Measurements from ENCODE around the gene SF3A1. TPM values are rescaled to one million over a fixed set of nuclear protein-coding genes. Genes with fewer than 3 reads are reported as not detected.

The SF3A1 gene
- total and polyA plus RNA-seq, 9 of the 15 experiments (the other 6 are each of a cell fraction or from before 2014, with no cell fraction given) = 6.7 to 228 (median 13.0) TPM

DNA sequence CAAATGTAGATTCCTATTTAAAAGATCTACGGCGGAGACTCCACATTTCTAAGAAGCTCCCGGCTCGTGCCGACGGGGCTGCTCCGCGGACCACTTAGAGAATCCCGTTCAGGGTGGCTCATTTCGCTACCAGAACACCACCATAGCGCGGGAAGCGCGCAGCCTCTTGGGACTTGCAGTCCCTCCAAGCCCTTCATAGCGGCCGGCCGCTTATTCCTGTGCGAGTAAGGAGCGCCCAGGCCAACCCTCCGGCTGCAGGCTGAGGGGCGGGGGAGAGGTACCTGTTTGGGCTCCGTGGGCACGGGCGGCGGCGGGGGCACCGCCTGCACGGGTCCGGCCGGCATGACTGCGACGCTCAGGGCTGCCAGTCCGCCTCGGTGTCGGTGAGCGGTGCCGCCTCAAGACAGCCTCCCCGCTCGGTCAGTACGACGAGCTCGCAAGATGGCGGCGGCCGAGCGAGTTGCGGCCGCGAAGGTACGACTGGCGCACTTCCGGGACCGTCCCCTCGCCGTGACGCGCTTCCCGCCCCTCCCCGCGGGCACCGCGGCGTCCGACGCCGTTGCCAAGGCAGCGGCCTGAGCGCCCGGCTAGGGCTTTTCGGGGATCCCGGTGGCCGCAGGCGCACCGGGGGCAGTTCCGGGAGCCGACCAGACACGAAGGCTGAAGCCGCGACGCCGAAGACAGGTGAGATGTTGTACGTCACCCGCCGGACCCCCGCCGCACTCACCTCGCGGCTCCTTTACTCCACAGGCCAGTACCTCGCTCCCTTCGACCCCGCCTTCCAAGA lies at the start of gene SF3A1, which contains the start of gene CCDC157 (continued):
- TF ChIP-seq ZFP36 (IDR thresholded peaks at IDR 0.05; ENCODE audit: low read depth, low read length, partially characterized antibody) (no peak), SP1 (CRISPR knock-in tag; IDR thresholded peaks at IDR 0.05) (no peak), ZNF121 (CRISPR knock-in tag; conservative IDR thresholded peaks at IDR 0.05) (no peak), MEF2A (IDR thresholded peaks at IDR 0.05; ENCODE audit: control insufficient read depth, low read depth, low read length) (no peak), FOSL1 (tag; conservative IDR thresholded peaks at IDR 0.05) (peak; percentile 30; the same call in 1 of the 2 replicates), SRSF1 (IDR thresholded peaks at IDR 0.05; ENCODE audit: low read depth, low read length) (no peak), ETV1 (tag; conservative IDR thresholded peaks at IDR 0.05; ENCODE audit: low read depth) (no peak), PCBP2 (IDR thresholded peaks at IDR 0.05; ENCODE audit: low read depth, low read length, poor library complexity, severe bottlenecking) (no peak), RNF2 (IDR thresholded peaks at IDR 0.05) (no peak), ZNF75A (CRISPR knock-in tag; IDR thresholded peaks at IDR 0.05) (no peak), NUFIP1 (IDR thresholded peaks at IDR 0.05; ENCODE audit: partially characterized antibody) (no peak), CXXC5 (CRISPR knock-in tag; IDR thresholded peaks at IDR 0.05) (peak; percentile 89), MXD1 (CRISPR knock-in tag; IDR thresholded peaks at IDR 0.05; ENCODE audit: borderline replicate concordance, poor library complexity, severe bottlenecking) (no peak), ESRRA (IDR thresholded peaks at IDR 0.05; ENCODE audit: borderline replicate concordance, low read depth) (0 out of 2 replicates have a peak, but pooled peaks have one; percentile 32), ZNF224 (CRISPR knock-in tag; IDR thresholded peaks at IDR 0.05) (no peak), NCOA1 (IDR thresholded peaks at IDR 0.05; ENCODE audit: low read depth) (no peak; the same call in 1 of the 2 replicates)
- TF ChIP-seq, protein P1, sequence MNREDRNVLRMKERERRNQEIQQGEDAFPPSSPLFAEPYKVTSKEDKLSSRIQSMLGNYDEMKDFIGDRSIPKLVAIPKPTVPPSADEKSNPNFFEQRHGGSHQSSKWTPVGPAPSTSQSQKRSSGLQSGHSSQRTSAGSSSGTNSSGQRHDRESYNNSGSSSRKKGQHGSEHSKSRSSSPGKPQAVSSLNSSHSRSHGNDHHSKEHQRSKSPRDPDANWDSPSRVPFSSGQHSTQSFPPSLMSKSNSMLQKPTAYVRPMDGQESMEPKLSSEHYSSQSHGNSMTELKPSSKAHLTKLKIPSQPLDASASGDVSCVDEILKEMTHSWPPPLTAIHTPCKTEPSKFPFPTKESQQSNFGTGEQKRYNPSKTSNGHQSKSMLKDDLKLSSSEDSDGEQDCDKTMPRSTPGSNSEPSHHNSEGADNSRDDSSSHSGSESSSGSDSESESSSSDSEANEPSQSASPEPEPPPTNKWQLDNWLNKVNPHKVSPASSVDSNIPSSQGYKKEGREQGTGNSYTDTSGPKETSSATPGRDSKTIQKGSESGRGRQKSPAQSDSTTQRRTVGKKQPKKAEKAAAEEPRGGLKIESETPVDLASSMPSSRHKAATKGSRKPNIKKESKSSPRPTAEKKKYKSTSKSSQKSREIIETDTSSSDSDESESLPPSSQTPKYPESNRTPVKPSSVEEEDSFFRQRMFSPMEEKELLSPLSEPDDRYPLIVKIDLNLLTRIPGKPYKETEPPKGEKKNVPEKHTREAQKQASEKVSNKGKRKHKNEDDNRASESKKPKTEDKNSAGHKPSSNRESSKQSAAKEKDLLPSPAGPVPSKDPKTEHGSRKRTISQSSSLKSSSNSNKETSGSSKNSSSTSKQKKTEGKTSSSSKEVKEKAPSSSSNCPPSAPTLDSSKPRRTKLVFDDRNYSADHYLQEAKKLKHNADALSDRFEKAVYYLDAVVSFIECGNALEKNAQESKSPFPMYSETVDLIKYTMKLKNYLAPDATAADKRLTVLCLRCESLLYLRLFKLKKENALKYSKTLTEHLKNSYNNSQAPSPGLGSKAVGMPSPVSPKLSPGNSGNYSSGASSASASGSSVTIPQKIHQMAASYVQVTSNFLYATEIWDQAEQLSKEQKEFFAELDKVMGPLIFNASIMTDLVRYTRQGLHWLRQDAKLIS (CRISPR knock-in tag; IDR thresholded peaks at IDR 0.05) = no peak
- TF ChIP-seq, protein P2, sequence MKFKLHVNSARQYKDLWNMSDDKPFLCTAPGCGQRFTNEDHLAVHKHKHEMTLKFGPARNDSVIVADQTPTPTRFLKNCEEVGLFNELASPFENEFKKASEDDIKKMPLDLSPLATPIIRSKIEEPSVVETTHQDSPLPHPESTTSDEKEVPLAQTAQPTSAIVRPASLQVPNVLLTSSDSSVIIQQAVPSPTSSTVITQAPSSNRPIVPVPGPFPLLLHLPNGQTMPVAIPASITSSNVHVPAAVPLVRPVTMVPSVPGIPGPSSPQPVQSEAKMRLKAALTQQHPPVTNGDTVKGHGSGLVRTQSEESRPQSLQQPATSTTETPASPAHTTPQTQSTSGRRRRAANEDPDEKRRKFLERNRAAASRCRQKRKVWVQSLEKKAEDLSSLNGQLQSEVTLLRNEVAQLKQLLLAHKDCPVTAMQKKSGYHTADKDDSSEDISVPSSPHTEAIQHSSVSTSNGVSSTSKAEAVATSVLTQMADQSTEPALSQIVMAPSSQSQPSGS (CRISPR knock-in tag; IDR thresholded peaks at IDR 0.05) = no peak
- TF ChIP-seq, protein P3, sequence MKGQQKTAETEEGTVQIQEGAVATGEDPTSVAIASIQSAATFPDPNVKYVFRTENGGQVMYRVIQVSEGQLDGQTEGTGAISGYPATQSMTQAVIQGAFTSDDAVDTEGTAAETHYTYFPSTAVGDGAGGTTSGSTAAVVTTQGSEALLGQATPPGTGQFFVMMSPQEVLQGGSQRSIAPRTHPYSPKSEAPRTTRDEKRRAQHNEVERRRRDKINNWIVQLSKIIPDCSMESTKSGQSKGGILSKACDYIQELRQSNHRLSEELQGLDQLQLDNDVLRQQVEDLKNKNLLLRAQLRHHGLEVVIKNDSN (CRISPR knock-in tag; IDR thresholded peaks at IDR 0.05) = no peak
- TF ChIP-seq, protein P4, sequence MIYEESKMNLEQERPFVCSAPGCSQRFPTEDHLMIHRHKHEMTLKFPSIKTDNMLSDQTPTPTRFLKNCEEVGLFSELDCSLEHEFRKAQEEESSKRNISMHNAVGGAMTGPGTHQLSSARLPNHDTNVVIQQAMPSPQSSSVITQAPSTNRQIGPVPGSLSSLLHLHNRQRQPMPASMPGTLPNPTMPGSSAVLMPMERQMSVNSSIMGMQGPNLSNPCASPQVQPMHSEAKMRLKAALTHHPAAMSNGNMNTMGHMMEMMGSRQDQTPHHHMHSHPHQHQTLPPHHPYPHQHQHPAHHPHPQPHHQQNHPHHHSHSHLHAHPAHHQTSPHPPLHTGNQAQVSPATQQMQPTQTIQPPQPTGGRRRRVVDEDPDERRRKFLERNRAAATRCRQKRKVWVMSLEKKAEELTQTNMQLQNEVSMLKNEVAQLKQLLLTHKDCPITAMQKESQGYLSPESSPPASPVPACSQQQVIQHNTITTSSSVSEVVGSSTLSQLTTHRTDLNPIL (CRISPR knock-in tag; IDR thresholded peaks at IDR 0.05) = no peak

All from K562 (cell line).